HepG2 (cell line): ENCODE data around the gene ASAP2. TPM values are rescaled to one million over a fixed set of nuclear protein-coding genes. Genes with fewer than 3 reads are reported as not detected.

ENCODE experiments used
- ASH2L ChIP-seq: fragments of 300-600, 200-600 bp; sonication (generic); IDR thresholded peaks from 2 replicates; pipeline ENCODE4 v1.7.0; 2017; ENCODE audit warnings: low read depth, mild to moderate bottlenecking, moderate library complexity, mixed read lengths, low read length; ENCODE audit not compliant: insufficient read length
- ATF1 ChIP-seq: IDR thresholded peaks from 2 replicates; pipeline ENCODE4 v1.6.1; 2016; ENCODE audit warnings: mild to moderate bottlenecking, control low read depth
- CC2D1A ChIP-seq: sonication (generic); formaldehyde crosslinking; IDR thresholded peaks from 2 replicates; pipeline ENCODE4 v1.8.1; 2023; ENCODE audit warnings: mild to moderate bottlenecking, missing genetic modification reagents
- CSRNP1 ChIP-seq: sonication (generic); formaldehyde crosslinking; IDR thresholded peaks from 2 replicates; pipeline ENCODE4 v1.8.1; 2023; ENCODE audit warnings: mild to moderate bottlenecking, missing genetic modification reagents
- DR1 ChIP-seq: sonication (generic); formaldehyde crosslinking; IDR thresholded peaks from 2 replicates; pipeline ENCODE4 v1.8.0; 2021; ENCODE audit warnings: mild to moderate bottlenecking, missing genetic modification reagents, inconsistent platforms
- GFI1 ChIP-seq: sonication (generic); formaldehyde crosslinking; IDR thresholded peaks from 2 replicates; pipeline ENCODE4 v1.5.0; 2020; ENCODE audit warnings: missing genetic modification reagents, mild to moderate bottlenecking, borderline replicate concordance
- HBP1 ChIP-seq: IDR thresholded peaks from 2 replicates; pipeline ENCODE4 v1.6.1; 2016; ENCODE audit warnings: low read depth, control low read depth
- HNRNPH1 ChIP-seq: fragments of 200-400 bp; formaldehyde crosslinking; optimal IDR thresholded peaks from 2 replicates; pipeline ENCODE3; 2017; ENCODE audit warnings: mild to moderate bottlenecking, low read depth, low read length
- KLF12 ChIP-seq: sonication (generic); formaldehyde crosslinking; IDR thresholded peaks from 2 replicates; pipeline ENCODE4 v1.4.0; 2020; ENCODE audit warnings: missing genetic modification reagents, borderline replicate concordance
- KMT2A ChIP-seq: sonication (generic); formaldehyde crosslinking; IDR thresholded peaks from 2 replicates; pipeline ENCODE4 v1.4.0; 2020; ENCODE audit warnings: missing genetic modification reagents
- MED13 ChIP-seq: sonication (generic); formaldehyde crosslinking; IDR thresholded peaks from 2 replicates; pipeline ENCODE4 v1.5.0; 2020; ENCODE audit warnings: missing genetic modification reagents
- MEIS2 ChIP-seq: sonication (generic); formaldehyde crosslinking; IDR thresholded peaks from 2 replicates; pipeline ENCODE4 v1.9.0; 2021; ENCODE audit warnings: mild to moderate bottlenecking, missing genetic modification reagents
- NFIC ChIP-seq: IDR thresholded peaks from 2 replicates; pipeline ENCODE4 v1.6.1; 2012; ENCODE audit warnings: mild to moderate bottlenecking, low read length, inconsistent platforms
- POLR2G ChIP-seq: fragments of 200-400 bp; formaldehyde crosslinking; IDR thresholded peaks from 2 replicates; pipeline ENCODE4 v1.6.1; 2018; ENCODE audit warnings: mild to moderate bottlenecking, low read depth, low read length, moderate library complexity
- SIN3B ChIP-seq: fragments of 150-350 bp; IDR thresholded peaks from 2 replicates; pipeline ENCODE4 v1.6.1; 2014; ENCODE audit warnings: low read length
- SMC3 ChIP-seq: IDR thresholded peaks from 2 replicates; pipeline ENCODE4 v1.6.1; 2011; ENCODE audit warnings: low read length, improper control_type of control experiment
- SRF ChIP-seq: IDR thresholded peaks from 2 replicates; pipeline ENCODE4 v1.6.1; 2011; ENCODE audit warnings: mild to moderate bottlenecking, low read depth, low read length, moderate library complexity
- TCF7L2 ChIP-seq: IDR thresholded peaks from 2 replicates; pipeline ENCODE4 v1.6.1; 2011; ENCODE audit warnings: mild to moderate bottlenecking, low read depth, low read length, moderate library complexity
- TRIM22 ChIP-seq: fragments of 450-650 bp; IDR thresholded peaks from 2 replicates; pipeline ENCODE4 v1.6.1; 2017
- ZFYVE20 ChIP-seq: sonication (generic); formaldehyde crosslinking; IDR thresholded peaks from 2 replicates; pipeline ENCODE4 v1.8.0; 2023; ENCODE audit warnings: low read depth, mild to moderate bottlenecking, moderate library complexity, missing genetic modification reagents, borderline replicate concordance
- ZMAT3 ChIP-seq: sonication (generic); formaldehyde crosslinking; conservative IDR thresholded peaks from 2 replicates; pipeline ENCODE4 v1.7.0; 2021; ENCODE audit warnings: missing genetic modification reagents
- ZNF136 ChIP-seq: sonication (generic); formaldehyde crosslinking; IDR thresholded peaks from 2 replicates; pipeline ENCODE4 v1.8.1; 2022; ENCODE audit warnings: low read depth, mild to moderate bottlenecking, moderate library complexity, missing genetic modification reagents
- ZNF20 ChIP-seq: sonication (generic); formaldehyde crosslinking; IDR thresholded peaks from 2 replicates; pipeline ENCODE4 v1.4.0; 2020; ENCODE audit warnings: mild to moderate bottlenecking, moderate library complexity, missing genetic modification reagents
- ZNF235 ChIP-seq: sonication (generic); formaldehyde crosslinking; IDR thresholded peaks from 2 replicates; pipeline ENCODE4 v1.8.1; 2023; ENCODE audit warnings: mild to moderate bottlenecking, missing genetic modification reagents, borderline replicate concordance
- ZNF547 ChIP-seq: sonication (generic); formaldehyde crosslinking; IDR thresholded peaks from 2 replicates; pipeline ENCODE4 v1.5.1; 2020; ENCODE audit warnings: mild to moderate bottlenecking, missing genetic modification reagents
- ZNF768 ChIP-seq: sonication (generic); formaldehyde crosslinking; IDR thresholded peaks from 2 replicates; pipeline ENCODE4 v1.4.0; 2020; ENCODE audit warnings: missing genetic modification reagents
- ZNF816 ChIP-seq: sonication (generic); formaldehyde crosslinking; IDR thresholded peaks from 2 replicates; pipeline ENCODE4 v1.8.0; 2022; ENCODE audit warnings: missing genetic modification reagents, mild to moderate bottlenecking, borderline replicate concordance
- polyA plus RNA-seq, 8 experiments: library from polyadenylated mRNA; depleted of rRNA in 3 of 8; stranded (reverse) in 7 of 8; unstranded in 1 of 8; fragments of >200 nt; fragmentation: Illumina TruSeq in 4 of 8; extraction: Trizol in 4 of 8; gene quantifications; 2 replicates each; pipeline versions ENCODE4 v1.2.1 to v1.2.3, GENCODE V29; 2011 to 2016; ENCODE audit warnings: low read depth in 4 of 8, missing spikeins in 1 of 8, mixed read lengths in 1 of 8; ENCODE audit not compliant: insufficient read depth in 1 of 8
- total RNA-seq, 5 experiments: library from RNA; depleted of rRNA; stranded (reverse); fragments of >200 nt; fragmentation: Illumina TruSeq; extraction: Trizol; gene quantifications; 2 replicates each; pipeline ENCODE4 v1.2.3, GENCODE V29; 2016; ENCODE audit warnings: low read depth in 1 of 5

The ASAP2 gene
- total and polyA plus RNA-seq, 2 of the 13 experiments (the other 11 are each of a cell fraction or from before 2014, with no cell fraction given): 7.3 to 22.3 TPM

- TF ChIP-seq TRIM22: no peak
- no peak for TF ChIP-seq ZNF816 (CRISPR knock-in tag)
- no peak for TF ChIP-seq ZNF136
- peak; percentile 87 for TF ChIP-seq ZMAT3 (CRISPR knock-in tag)
- TF ChIP-seq KMT2A: no peak
- TF ChIP-seq POLR2G: peak; percentile 22
- TF ChIP-seq KLF12 (CRISPR knock-in tag): no peak
- no peak; the same call in 1 of the 2 replicates for TF ChIP-seq MEIS2 (CRISPR knock-in tag)
- TF ChIP-seq HBP1 (CRISPR knock-in tag): no peak
- peak; percentile 66; the same call in 1 of the 2 replicates for TF ChIP-seq CSRNP1
- TF ChIP-seq NFIC: no peak
- no peak for TF ChIP-seq ZNF20 (CRISPR knock-in tag)
- TF ChIP-seq SRF: no peak
- no peak for TF ChIP-seq CC2D1A
- no peak for TF ChIP-seq MED13 (CRISPR knock-in tag)
- TF ChIP-seq ZNF768 (CRISPR knock-in tag): peak; percentile 55; the same call in 1 of the 2 replicates
- TF ChIP-seq GFI1 (CRISPR knock-in tag): no peak
- peak; percentile 40 for TF ChIP-seq ASH2L
- peak; percentile 49; the same call in 1 of the 2 replicates for TF ChIP-seq SMC3
- no peak for TF ChIP-seq TCF7L2
- TF ChIP-seq ATF1 (CRISPR knock-in tag): no peak
- no peak for TF ChIP-seq SIN3B
- no peak for TF ChIP-seq ZNF547 (CRISPR knock-in tag)
- no peak for TF ChIP-seq ZNF235 (CRISPR knock-in tag)
- TF ChIP-seq HNRNPH1: no peak
- no peak; the same call in 1 of the 2 replicates for TF ChIP-seq DR1 (CRISPR knock-in tag)
- TF ChIP-seq ZFYVE20: no peak
These were observed at the start of gene ASAP2 (continued) for GRCh38 chr2:9205963-9206948.
